Fibroblast of the aortic adventitia (primary cell): ENCODE data around the gene MBLAC1. TPM values are rescaled to one million over a fixed set of nuclear protein-coding genes. Genes with fewer than 3 reads are reported as not detected.
"Not testable (repeated sequence)": the region's sequence is repeated elsewhere in the genome, so short reads cannot be mapped to it uniquely, and the experiment has no call there.

Source experiments
- DNase-seq: peaks from one replicate; pipeline ENCODE4 v3.0.0-alpha.2; 2010; ENCODE audit warnings: low read depth
- H3K4me3 ChIP-seq: 2 replicates; pipeline ENCODE4 v1.5.1; 2011; ENCODE audit warnings: low read depth, mild to moderate bottlenecking, control low read depth, low read length, moderate library complexity
- total RNA-seq: library from RNA; depleted of rRNA; stranded (reverse); fragments of >200 nt; gene quantifications from 2 replicates; pipeline ENCODE4 v1.2.3, GENCODE V29; 2012; ENCODE audit warnings: low replicate concordance
- TF ChIP-seq, protein P1 (sequence below): IDR thresholded peaks from 2 replicates; pipeline ENCODE4 v1.5.1; 2011; ENCODE audit warnings: mild to moderate bottlenecking, low read length, control low read depth, inconsistent platforms; ENCODE audit not compliant: insufficient read depth

MBLAC1 gene
- total RNA-seq, 1 donor: 1.9 TPM

DNA sequence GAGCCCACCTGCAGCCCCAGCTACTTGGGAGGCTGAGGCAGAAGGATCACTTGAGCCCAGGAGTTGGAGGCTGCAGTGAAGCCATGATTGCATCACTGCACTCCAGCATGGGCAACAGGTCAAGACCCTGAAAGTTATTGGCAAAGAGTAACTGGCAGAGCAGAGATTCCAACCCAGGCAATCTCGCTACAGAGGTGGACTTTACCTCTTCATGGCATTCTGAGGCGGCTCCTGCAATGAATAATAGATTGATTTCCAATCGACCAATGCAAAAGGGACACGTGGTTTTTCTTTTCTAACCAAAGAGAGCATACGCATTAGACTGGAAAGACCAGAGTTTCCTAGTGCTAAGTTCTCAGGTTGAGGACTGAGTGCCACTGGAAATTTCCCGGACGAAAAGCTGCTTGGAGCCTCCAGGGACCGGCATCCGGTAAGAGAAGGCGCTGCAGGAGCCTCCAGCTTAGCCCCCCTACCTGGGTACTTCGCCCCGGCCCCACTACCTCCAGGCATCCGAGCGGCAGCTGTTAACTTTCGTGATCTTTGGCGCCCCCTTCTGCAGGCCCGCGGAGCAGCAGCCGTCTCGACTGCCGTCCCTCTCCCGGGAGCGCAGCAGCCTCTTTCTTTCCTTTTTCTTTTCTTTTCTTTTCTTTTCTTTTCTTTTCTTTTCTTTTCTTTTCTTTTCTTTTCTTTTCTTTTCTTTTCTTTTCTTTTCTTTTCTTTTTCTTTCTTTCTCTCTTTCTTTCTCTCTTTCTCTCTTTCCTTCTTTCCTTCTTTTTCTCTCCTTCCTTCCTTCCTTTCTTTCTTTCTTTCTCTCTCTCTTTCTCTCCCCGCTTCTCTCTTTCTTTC is 4.1 kb downstream of the MBLAC1 start:
- TF ChIP-seq, protein P1, sequence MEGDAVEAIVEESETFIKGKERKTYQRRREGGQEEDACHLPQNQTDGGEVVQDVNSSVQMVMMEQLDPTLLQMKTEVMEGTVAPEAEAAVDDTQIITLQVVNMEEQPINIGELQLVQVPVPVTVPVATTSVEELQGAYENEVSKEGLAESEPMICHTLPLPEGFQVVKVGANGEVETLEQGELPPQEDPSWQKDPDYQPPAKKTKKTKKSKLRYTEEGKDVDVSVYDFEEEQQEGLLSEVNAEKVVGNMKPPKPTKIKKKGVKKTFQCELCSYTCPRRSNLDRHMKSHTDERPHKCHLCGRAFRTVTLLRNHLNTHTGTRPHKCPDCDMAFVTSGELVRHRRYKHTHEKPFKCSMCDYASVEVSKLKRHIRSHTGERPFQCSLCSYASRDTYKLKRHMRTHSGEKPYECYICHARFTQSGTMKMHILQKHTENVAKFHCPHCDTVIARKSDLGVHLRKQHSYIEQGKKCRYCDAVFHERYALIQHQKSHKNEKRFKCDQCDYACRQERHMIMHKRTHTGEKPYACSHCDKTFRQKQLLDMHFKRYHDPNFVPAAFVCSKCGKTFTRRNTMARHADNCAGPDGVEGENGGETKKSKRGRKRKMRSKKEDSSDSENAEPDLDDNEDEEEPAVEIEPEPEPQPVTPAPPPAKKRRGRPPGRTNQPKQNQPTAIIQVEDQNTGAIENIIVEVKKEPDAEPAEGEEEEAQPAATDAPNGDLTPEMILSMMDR: peak; percentile 87
- H3K4me3 ChIP-seq: no peak overlapping the region
- DNase-seq: peak; percentile 55

DNA sequence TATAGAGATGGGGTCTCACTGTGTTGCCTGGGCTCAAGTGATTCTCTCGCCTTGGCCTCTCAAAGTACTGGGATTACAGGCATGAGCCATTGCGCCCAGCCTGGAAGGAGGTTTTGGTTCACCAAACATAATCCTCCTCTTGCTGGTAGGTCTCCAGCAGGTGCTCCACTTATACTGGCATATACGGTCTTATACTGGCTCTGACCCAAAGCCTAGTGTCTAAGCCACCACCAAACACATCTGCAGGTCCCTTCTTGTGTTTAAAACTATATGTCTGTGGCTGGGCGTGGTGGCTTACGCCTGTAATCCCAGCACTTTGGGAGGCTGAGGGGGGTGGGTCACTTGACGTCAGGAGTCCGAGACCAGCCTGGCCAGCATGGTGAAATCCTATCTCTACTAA is 5.4 kb downstream of the MBLAC1 start:
- DNase-seq: no peak
- H3K4me3 ChIP-seq: no peak overlapping the region
- TF ChIP-seq, protein P1: no peak

DNA sequence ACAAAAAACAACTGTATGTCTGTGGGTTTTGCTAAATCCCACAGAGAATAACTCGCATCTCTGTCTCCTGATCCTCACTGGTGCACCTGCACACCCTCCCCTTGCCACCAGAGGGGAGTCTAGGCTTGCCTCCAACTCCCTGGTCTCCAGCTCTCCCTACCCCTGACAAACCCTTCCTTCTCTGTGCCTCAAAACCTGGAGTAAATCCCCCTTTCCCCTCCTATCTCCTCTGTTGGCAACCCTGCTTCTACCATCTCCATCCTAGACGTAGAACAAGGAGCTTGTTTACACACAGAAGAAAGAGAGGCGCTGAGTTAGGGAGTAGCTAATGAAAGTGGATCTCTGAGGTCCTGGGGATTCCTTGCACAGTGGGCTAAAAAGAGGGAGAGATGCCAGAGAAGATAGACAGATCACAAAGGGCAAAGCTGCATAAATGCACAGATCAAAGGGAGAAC is 6.0 kb downstream of the MBLAC1 start:
- TF ChIP-seq, protein P1: peak; percentile 96
- DNase-seq: peak; percentile 76
- H3K4me3 ChIP-seq: no peak overlapping the region

DNA sequence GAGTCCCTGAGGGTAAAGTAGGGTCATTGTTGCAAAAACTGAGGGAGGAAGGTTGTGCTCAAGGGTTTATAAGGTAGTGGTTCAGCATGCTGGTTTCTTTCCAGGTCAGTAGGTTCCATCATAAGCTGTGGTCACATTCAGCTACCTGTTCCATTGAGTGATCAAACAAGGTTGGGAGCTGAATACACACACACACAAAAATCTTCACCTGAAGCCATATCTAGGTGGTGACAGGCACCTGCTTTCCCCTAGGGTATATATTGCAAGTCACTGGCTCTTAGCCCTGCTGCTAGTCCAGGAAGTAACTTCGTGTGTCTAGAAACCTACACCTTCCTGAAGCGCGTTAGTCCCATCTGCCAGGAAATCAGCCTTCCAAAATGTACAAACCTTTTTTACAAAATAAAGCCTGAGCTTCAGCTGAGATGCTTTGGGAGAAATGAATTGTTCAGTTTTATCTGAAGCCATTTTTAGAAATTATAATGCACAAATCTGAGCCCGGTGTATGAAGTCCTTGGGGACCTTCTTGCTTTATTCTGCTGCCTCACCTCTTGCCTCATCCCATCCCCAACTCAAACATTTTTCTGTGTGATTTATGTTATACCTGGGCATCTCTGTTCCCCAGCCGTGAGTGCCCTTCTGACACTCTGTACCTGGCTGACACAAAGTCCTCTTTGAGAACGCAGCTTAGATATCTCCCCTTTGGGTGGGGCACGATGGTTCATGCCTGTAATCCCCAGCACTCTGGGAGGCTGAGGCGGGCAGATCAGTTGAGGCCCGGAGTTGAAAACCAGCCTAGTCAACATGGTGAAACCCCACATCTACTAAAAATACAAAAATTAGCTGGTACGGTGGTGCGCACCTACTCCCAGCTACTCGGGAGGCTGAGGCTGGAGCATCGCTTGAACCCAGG is 11.3 kb downstream of the MBLAC1 start:
- H3K4me3 ChIP-seq: no peak overlapping the region
- DNase-seq: no peak
- TF ChIP-seq, protein P1: no peak

DNA sequence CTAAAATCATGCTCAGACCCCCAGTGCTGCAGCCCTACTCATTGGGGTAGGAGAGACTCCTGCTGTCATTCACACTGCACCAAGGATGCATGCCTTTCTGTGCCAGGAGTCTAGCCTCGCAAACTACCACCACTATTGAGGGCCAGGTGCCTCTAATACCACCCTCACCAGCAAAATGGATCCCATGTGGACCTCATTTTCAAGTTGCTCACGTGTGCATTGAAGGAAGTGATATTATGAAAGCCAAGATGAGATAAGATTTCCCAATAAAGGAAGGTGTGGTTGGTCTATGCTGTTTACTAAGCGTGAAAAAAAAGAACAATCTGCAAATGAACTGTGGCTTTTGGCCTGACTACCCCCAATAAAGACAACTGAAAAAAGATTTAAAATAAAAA is 14.8 kb downstream of the MBLAC1 start:
- TF ChIP-seq, protein P1: no peak
- DNase-seq: no peak
- H3K4me3 ChIP-seq: no peak overlapping the region

DNA sequence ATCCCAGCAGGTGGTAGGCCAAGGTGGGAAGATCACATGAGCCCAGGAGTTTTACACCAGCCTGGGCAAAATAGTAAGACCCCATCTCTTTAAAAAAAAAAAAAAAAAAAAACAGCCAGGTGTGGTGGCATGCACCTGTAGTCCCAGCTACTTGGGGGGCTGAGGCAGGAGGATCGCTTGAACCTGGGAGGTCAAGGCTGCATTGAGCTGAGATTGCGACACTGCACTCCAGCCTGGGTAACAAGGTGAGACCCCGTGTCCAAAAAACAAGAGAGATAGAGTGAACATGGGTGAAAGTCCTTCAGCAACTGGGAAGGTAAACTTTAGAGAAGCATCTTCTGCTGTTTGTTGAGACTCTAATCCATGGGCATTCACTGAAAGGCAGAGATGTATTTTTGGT is 15.7 kb downstream of the MBLAC1 start:
- H3K4me3 ChIP-seq: no peak overlapping the region
- TF ChIP-seq, protein P1: no peak
- no peak for DNase-seq

DNA sequence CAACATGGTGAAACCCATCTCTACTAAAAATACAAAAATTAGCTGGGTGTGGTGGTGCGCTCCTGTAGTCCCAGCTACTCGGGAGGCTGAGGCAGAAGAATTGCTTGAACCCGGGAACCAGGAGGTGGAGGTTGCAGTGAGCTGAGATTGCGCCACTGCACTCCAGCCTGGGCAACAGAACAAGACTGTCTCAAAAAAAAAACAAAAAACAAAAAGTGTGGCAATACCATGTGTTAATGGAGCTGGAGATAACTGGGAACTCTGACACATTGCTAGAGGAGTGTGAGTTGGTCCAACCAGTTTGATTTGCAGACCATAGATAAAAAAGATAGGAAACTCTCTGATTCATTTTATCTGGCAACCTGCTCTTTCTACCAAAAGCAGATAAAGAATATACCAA is 19.6 kb downstream of the MBLAC1 start:
- not testable (repeated sequence) for H3K4me3 ChIP-seq
- DNase-seq: peak; percentile 98
